T1000 (cell line): ENCODE data around the gene WDR38.
"Not testable (repeated sequence)": the region's sequence is repeated elsewhere in the genome, so short reads cannot be mapped to it uniquely, and the experiment has no call there.

Experiments used
- DNase-seq: peaks from one replicate; lab custom pipeline; 2025; ENCODE audit warnings: mixed read lengths; lab: John Stamatoyannopoulos, UW

The WDR38 gene

GRCh38 chr9:124834591-124834990, 18.7 kb upstream of the WDR38 start:
- no peak for DNase-seq

GRCh38 chr9:124835026-124835557, 18.2 kb upstream of the WDR38 start:
- peak; percentile 54 for DNase-seq

- DNase-seq, result not testable (repeated sequence)
Observed at GRCh38 chr9:124838132-124838531, 15.1 kb upstream of the WDR38 start.

GRCh38 chr9:124838567-124839275, 14.5 kb upstream of the WDR38 start:
- not testable (repeated sequence) for DNase-seq

GRCh38 chr9:124839612-124840299, 13.5 kb upstream of the WDR38 start:
- no peak for DNase-seq

- no peak for DNase-seq
Observed at GRCh38 chr9:124840300-124840833, 12.9 kb upstream of the WDR38 start.

- no peak for DNase-seq
Observed at GRCh38 chr9:124841075-124841821, 12.0 kb upstream of the WDR38 start.

GRCh38 chr9:124843456-124844034, 9.7 kb upstream of the WDR38 start:
- no peak for DNase-seq

- DNase-seq, result no peak
Observed at GRCh38 chr9:124844291-124844690, 9.0 kb upstream of the WDR38 start.

GRCh38 chr9:124846467-124846866, 6.8 kb upstream of the WDR38 start:
- not testable (repeated sequence) for DNase-seq

- no peak for DNase-seq
Observed at GRCh38 chr9:124846969-124847368, 6.3 kb upstream of the WDR38 start.

GRCh38 chr9:124849801-124850200, 3.5 kb upstream of the WDR38 start:
- DNase-seq, result peak; percentile 20

- no peak for DNase-seq
Observed at GRCh38 chr9:124852121-124852828, 985 bp upstream of the WDR38 start.

- no peak for DNase-seq
Observed at GRCh38 chr9:124853605-124854143, 414 bp downstream of the WDR38 start.

GRCh38 chr9:124854161-124854560, 901 bp downstream of the WDR38 start:
- DNase-seq, result no peak

GRCh38 chr9:124854822-124855221, 1.6 kb downstream of the WDR38 start:
- DNase-seq, result no peak

GRCh38 chr9:124855566-124855943, 2.3 kb downstream of the WDR38 start:
- DNase-seq, result no peak

- DNase-seq, result no peak
Observed at GRCh38 chr9:124855944-124856765, 2.9 kb downstream of the WDR38 start.

GRCh38 chr9:124857533-124858162, 4.4 kb downstream of the WDR38 start:
- DNase-seq, result no peak
